Activated CD4-positive, alpha-beta memory T cell treated with anti-CD3 and anti-CD28 coated beads, Interleukin-2, amount 10 ng/mL, durations not matched to agents 7 days and 5 days (primary cell): Measurements from ENCODE around the gene FUT1. TPM values are rescaled to one million over a fixed set of nuclear protein-coding genes. Genes with fewer than 3 reads are reported as not detected.

Experiments
- total RNA-seq, 2 experiments: library from RNA; stranded (reverse); gene quantifications; one replicate each; pipeline ENCODE4 v1.2.3, GENCODE V29; 2021

The FUT1 gene
- total RNA-seq, 2 experiments from 2014 or later = 0.28 to 0.45 TPM

Other genes starting within 250 kb of the FUT1 start
- gene LMTK3, start 240.8 kb downstream of the FUT1 start, total RNA-seq = 1 to 10 TPM; 3.8 to 5.4 TPM
- not detected for gene SULT2B1, start 200.5 kb downstream of the FUT1 start, total RNA-seq
- not detected for gene SPACA4, start 145.9 kb downstream of the FUT1 start, total RNA-seq
- gene FAM83E, start 137.6 kb downstream of the FUT1 start, total RNA-seq = 1 to 10 TPM; 1.3 to 2.6 TPM
- 1,000 to 10,000 TPM; 1,511 to 1,528 TPM for gene RPL18, start 133.5 kb downstream of the FUT1 start, total RNA-seq
- 10 to 100 TPM; 27.7 to 29.5 TPM for gene SPHK2, start 133.1 kb downstream of the FUT1 start, total RNA-seq
- 10 to 100 TPM; 18.7 to 19.1 TPM for gene DBP, start 115.3 kb downstream of the FUT1 start, total RNA-seq
- gene CA11, start 106.5 kb downstream of the FUT1 start, total RNA-seq = 1 to 10 TPM; 3.9 to 4.5 TPM
- 1 to 10 TPM in 1 of 2 experiments, under 1 TPM in 1; 0.68 to 1.1 TPM for gene NTN5, start 79.6 kb downstream of the FUT1 start, total RNA-seq
- not detected for gene FUT2, start 56.7 kb downstream of the FUT1 start, total RNA-seq
- 1 to 10 TPM in 1 of 2 experiments, under 1 TPM in 1; 0.88 to 1.2 TPM for gene MAMSTR, start 32.9 kb downstream of the FUT1 start, total RNA-seq
- gene RASIP1, start 12.0 kb downstream of the FUT1 start, total RNA-seq = under 1 TPM; 0.05 to 0.15 TPM
- not detected for gene IZUMO1, start 5.7 kb downstream of the FUT1 start, total RNA-seq
- not detected for gene FGF21, start 2.9 kb upstream of the FUT1 start, total RNA-seq
- gene BCAT2, start 58.4 kb upstream of the FUT1 start, total RNA-seq = 10 to 100 TPM; 39.8 TPM
- under 1 TPM; 0.50 to 0.63 TPM for gene HSD17B14, start 83.8 kb upstream of the FUT1 start, total RNA-seq
- gene PLEKHA4, start 116.0 kb upstream of the FUT1 start, total RNA-seq = 1 to 10 TPM; 4.5 to 5.5 TPM
- 10 to 100 TPM; 77.2 to 81.4 TPM for gene PPP1R15A, start 119.8 kb upstream of the FUT1 start, total RNA-seq
- under 1 TPM in 1 of 2 experiments, not detected in 1; 0.13 TPM for gene TULP2, start 146.1 kb upstream of the FUT1 start, total RNA-seq
- 100 to 1,000 TPM; 287 to 300 TPM for gene NUCB1, start 147.7 kb upstream of the FUT1 start, total RNA-seq
- 1 to 10 TPM; 1.6 to 2.9 TPM for gene DHDH, start 181.1 kb upstream of the FUT1 start, total RNA-seq
- 100 to 1,000 TPM; 255 to 258 TPM for gene BAX, start 202.2 kb upstream of the FUT1 start, total RNA-seq
- gene FTL, start 212.7 kb upstream of the FUT1 start, total RNA-seq = 1,000 to 10,000 TPM; 1,110 to 1,123 TPM
- 10 to 100 TPM; 55.1 to 56.3 TPM for gene GYS1, start 240.7 kb upstream of the FUT1 start, total RNA-seq
- gene RUVBL2, start 241.2 kb upstream of the FUT1 start, total RNA-seq = 10 to 100 TPM; 74.7 to 80.1 TPM